Activated CD4-positive, CD25-positive, alpha-beta regulatory T cell treated with anti-CD3 and anti-CD28 coated beads, Interleukin-2, amount 50 U/mL, for 24 hours (primary cell): Measurements from ENCODE around the gene CHST7.

ENCODE experiments used
- ATAC-seq, 2 donors: fragments of 150-1000 bp; cut with Tn5 transposase; one replicate each; pipeline ENCODE4 v1.10.0; 2021; ENCODE audit warnings: mild to moderate bottlenecking in 1 of 2, moderate library complexity in 1 of 2

The CHST7 gene

GRCh38 chrX:46573892-46574773 is 568 bp downstream of the CHST7 start:
- peak; percentile 25 to 35 for ATAC-seq

DNA sequence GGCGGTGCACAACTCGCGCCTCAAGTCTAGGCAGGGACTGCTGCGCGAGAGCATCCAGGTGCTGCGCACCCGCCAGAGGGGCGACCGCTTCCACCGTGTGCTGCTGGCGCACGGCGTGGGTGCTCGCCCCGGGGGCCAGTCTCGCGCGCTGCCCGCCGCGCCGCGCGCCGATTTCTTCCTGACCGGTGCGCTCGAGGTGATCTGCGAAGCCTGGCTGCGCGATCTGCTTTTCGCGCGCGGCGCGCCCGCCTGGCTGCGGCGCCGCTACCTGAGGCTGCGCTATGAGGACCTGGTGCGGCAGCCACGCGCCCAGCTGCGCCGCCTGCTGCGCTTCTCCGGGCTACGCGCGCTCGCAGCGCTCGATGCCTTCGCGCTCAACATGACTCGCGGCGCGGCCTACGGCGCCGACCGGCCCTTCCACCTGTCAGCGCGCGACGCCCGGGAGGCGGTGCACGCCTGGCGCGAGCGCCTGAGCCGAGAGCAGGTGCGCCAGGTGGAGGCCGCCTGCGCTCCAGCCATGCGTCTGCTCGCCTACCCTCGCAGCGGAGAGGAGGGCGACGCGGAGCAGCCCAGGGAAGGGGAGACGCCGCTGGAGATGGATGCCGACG is 1.3 kb downstream of the CHST7 start:
- peak; percentile 6 to 14 for ATAC-seq

DNA sequence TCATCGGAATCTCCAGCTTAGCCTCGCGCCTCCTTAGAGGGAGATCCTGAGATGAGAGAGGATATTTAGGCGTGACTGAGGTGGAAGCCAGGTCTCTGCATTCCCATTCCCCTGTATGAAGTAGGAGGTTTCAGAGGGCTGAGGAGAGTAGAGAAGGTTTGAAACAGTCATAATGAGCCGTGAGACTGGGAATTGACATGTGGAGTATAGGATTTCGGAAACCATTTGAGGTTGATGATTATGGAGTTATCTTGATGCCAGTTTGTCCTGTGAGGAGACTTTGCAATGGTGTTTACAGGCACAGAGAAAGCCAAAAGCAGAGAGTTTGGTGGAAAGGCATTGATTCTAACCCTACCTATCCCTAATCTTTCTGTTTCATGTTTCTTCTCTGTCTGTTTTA is 2.0 kb downstream of the CHST7 start:
- no peak for ATAC-seq

- no peak for ATAC-seq
Observed at GRCh38 chrX:46575991-46576392, 2.4 kb downstream of the CHST7 start.

DNA sequence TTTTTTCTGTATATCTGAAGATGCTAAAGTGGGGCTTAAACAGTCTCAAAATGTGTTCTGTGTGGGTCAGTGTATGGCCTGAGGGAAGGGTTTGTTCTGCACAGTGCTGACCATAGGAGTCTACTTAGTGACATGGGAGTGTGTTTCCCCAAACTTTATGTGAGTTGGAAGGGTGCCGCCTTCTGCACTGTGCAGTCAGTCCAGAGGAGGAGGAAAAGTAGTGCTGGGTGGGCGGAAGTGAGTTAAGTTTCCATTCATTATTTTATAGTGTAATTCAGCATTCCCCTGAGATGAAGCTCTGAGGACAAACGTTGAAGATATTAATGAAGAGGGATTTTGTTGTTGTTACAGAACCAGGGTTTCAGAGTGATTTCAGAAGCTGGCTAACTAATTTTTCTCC is 2.9 kb downstream of the CHST7 start:
- no peak for ATAC-seq

GRCh38 chrX:46577221-46578005 is 3.8 kb downstream of the CHST7 start:
- no peak for ATAC-seq

DNA sequence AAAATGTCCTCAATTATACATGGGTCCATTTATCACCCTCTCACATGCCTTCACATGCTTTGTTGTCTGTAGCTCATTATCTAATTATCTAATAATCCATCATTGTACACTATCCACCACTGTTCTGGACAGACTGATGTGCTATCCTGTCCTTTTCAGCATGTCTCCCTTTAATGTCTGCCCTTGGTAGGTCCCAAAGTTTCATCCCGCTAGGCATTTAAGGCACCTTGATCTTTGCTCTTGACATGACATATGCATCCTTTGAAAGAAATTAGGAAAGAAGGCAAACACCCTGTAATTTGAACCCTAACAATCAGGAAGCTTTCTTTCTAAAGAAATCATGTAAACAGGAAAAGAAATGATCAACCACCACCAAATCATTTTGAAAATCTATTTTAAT is 5.7 kb downstream of the CHST7 start:
- ATAC-seq: no peak

- no peak for ATAC-seq
Observed at GRCh38 chrX:46580613-46581012, 7.0 kb downstream of the CHST7 start.

DNA sequence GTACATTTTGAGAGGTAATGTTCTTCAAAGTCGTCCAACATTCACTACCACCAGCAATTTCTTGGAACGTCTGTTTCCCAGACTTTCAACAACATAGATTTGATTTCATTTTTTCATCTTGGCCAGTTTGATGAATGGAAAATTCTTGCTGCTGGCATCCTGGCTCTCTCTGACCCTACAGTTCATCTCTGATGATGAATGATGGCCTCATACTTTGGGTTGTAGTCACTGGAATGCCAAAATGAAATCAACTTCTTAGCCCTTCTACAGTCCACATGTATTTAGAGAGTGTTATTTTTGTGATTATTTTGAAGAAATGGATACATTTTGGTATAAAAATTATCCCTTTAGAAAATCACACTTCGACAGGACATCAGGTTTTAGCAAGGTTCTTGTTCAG is 8.8 kb downstream of the CHST7 start:
- no peak for ATAC-seq

DNA sequence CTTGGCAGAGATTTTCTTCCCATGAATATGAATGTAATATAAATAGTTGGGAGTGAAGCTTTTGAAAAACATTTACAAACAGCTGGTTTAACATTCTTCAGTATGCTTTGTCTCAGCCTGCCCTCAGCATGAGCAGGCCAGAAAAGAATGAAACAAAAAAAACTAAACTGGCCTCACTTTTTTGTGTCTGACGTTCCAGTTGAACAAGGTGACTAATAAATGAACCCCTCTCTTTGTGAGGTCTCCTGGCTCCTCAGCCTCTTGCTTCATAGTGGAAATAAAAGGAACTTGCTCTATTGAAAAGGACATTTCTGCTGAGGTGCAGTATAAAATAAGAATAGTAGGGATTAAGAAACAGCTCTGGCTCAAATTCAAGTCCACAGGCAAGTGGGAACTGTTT is 9.4 kb downstream of the CHST7 start:
- no peak for ATAC-seq

- no peak for ATAC-seq
Observed at GRCh38 chrX:46584736-46585135, 11.2 kb downstream of the CHST7 start.

GRCh38 chrX:46587158-46587557 is 13.6 kb downstream of the CHST7 start:
- peak; percentile 44 to 70 for ATAC-seq

DNA sequence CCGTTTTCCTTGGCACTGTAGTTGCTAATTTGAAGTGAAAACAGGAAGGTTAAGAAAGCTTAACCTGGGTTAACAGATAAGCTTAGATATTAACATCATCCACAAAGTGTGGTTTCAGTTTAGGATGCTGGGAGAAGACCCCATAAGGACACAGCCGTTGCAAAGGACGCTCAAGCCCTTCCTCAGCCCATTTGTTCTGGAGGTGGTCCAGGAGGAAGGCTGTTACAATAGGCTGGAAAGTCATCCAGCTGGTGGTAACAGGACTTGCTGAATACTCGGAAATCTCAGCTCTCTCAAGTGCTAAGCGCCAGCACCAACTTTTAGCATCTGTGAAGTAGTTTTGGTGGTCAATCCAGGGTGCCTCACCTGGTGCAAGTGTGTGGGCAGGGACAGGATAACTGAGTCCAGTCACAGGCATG is 14.2 kb downstream of the CHST7 start:
- ATAC-seq: no peak

DNA sequence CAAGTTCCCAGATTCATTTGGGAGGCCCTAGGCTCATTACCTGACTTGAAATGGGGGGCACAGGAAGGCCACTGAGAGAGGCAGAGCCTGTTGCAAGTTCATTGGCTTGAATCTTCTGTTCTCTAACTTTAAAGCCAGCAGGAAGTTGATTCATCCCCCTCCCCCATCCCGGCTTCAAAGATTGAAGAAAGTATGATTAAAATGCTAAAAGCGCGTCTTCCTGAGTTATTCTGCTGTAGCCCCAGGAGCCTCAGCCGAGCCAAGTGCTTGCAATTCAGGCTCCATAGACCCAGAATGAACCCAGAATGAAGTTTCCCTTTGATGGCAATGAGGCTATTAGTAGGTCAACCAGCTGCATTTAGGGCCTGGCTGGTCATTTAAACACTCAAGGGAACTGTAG is 14.7 kb downstream of the CHST7 start:
- peak in 1 of 2 donors; percentile 28 for ATAC-seq

DNA sequence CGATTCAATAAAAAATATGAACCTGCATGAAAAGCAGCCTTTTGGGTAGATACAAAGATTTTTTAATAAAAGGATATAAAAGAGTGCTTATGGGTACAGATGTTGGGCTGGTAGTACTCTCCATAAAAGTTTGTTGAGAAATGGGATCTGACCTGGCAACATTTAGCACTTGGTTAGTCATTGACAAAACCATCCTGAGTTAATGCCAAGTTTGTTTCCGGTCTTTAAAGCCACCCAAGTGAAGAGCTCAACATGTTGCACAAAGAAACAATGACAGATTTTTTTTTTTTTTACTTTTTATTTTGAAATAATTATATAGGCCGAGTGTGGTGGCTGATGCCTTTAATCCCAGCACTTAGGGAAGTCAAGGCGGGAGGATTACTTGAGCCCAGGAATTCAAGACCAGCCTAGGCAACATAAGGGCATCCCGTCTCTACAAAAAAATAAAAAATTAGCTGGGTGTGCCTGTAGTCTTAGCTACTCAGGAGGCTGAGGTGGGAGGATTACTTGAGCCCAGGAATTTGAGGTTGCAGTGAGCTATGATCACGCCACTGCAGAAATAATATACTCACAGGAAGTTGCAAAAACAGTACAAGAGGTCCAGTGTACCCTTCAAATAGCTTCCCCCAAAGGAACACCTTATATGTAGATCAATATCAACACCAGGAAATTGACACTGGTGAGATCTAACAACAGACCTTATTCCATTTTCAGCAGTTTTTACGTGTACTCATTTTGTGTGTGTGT is 16.6 kb downstream of the CHST7 start:
- ATAC-seq: no peak

GRCh38 chrX:46595084-46595483 is 21.5 kb downstream of the CHST7 start:
- no peak for ATAC-seq

DNA sequence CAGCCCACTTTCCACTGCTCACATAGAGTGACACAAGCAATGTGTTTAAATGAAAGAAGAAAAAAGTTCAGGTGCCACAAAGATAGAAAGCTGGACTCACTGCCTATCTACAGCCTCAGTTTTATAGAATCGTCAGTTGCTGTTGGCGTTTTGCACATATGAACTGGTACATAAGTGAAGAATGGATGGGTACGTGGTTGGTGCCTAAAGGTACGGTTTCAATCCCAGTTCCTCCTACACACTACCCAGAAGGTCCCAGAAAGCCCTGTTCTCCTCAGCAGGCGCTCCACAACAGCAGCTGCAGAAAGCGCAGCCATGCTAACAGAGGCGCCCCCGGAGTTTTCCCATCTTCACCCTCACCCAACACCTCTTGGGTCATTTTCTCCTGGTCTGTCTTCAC is 23.6 kb downstream of the CHST7 start:
- no peak for ATAC-seq

- no peak for ATAC-seq
Observed at GRCh38 chrX:46597771-46598170, 24.2 kb downstream of the CHST7 start.

DNA sequence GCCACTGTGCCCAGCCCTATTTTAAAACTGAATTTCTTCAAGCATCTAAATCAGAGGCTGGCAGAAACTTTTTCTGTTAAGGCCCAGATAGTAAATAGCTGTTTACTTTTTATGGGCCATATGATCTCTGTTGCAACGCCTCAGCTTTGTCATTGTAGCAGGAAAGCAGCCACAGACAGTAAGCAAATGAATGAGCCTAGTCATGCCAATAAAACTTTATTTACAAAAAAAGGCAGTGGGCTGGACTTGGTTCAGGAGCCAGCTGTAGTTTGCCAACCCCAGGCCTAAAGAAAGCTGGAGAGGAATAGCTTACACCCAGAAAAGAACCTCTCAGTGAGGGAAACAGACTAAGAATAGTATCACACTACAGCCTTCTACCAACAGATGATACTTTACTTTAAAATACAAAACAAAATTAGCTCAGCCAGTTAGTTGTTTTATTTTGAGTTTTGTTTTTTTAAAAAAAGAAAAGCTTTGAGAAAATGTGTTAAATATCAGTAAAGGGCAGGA is 25.5 kb downstream of the CHST7 start:
- no peak for ATAC-seq

GRCh38 chrX:46601283-46601682 is 27.7 kb downstream of the CHST7 start:
- ATAC-seq: no peak

DNA sequence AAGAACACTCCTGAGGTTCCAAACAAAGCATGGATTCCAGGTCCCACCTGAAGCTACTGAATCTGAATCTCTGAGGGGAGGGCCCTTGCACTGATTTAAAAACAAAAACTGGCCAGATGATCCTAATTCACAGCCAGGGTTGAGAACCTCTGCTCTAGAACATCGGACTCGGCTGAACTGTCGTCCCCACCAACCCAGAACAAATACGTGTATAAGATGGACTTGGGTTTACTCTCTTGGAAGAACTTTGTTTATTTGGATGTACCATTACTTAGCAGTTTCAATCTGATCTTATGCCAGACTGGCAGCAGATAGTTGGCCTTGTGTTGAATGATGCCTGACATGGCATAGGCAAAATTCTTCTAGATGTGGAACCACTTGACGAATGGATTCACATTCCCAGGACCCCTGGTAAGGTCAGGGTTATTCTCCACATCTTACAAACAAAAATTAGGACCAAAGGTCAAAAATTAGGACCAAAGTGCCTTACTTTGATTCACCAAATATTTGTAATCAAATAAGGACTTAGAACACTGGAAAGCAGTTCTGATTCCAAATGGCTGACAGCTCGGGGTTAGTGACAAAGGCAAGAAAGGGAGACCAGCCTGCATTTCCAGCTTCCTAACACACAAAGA is 29.0 kb downstream of the CHST7 start:
- no peak for ATAC-seq

DNA sequence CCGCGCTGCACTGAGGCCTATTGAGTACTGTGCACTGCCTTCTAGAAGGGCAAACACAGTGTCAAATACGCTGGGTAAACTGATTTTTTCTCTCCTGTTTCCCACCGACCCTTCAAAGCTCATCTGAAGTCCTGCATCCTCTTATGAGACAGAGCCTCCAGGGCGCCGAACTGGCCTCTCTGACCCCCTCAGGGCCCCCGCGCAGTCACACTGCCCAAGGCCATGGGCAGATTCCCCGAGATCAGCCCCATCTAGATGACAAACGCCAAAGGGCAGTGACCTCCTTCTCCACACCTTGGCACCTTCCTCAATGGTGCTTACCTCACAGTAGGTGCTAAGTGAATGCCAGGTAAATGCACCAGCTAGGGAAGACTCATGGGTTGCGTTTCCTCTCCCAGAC is 34.4 kb downstream of the CHST7 start:
- ATAC-seq: no peak
